Measurements from ENCODE around the gene CHAD.

The CHAD gene

GRCh38 chr17:50468304-50469207 lies at the start of gene CHAD:
Gene CHAD, minus strand, starts transcription at chr17:50468880. Its CDS starts 67 bp downstream, at chr17:50468813.
- no peak for DNase-seq (ENCODE audit: low spot score)

DNA sequence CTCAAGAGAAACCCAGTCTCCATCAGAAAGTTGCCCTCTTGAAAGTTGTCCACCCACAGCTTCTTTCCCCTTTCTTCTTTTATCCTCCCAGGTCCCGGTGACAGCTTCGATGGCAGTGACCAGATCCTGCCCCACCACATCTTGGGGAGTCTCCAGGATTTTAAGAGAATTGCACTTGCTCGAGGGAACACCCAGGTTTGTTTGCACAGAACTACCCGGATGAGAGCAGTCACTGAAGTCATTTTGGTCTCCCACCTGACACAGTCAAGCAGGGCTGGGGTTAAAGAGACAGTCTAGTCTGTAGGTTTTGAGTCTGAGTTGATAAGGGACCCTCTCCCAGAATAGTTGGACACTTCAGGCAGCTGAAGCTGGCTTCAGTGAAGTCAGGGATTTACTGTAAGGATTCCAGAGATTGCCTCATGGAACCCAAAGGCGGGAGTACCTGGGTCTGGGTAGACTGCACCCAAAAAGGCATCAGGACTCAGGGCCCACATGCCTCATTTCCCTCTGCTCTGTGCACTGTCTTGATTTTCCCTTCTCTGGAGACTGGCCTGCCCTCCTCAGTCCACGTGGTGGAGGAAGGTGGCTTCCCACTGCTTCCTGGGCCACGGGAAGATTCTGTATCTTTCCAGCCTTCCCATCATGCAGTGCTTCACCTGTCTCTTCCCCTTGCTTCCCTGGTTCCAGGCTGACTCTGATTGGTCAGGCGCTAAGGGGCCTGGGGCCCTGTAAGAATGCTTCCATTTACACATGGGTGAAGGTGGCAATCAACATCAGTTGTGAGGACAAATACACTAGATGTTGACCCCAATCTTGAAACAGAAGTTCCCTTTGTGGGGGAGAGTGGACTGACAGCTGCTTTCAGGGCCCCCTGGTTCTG lies 49.1 kb upstream of the CHAD start:
- no peak for DNase-seq (ENCODE audit: low spot score)

DNA sequence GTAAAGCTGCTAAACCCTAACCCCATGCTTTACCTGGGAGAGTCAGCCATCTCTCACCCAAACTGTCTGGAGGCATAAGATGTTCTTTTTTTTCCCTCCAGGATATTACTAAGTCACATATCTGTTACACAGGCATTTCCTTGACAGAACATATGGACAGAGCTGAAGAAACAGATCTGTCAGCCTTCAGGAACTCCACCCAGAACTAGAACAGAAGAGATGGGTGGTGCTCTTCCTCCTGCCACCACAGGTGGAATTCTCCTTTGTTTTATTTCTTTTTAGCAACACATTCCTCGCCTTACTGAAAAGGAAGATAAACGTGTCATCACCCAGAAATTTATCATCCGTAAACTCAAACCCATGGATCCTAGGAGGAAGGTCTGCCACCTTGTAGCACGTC lies 48.3 kb upstream of the CHAD start:
- DNase-seq (ENCODE audit: low spot score) = no peak

DNA sequence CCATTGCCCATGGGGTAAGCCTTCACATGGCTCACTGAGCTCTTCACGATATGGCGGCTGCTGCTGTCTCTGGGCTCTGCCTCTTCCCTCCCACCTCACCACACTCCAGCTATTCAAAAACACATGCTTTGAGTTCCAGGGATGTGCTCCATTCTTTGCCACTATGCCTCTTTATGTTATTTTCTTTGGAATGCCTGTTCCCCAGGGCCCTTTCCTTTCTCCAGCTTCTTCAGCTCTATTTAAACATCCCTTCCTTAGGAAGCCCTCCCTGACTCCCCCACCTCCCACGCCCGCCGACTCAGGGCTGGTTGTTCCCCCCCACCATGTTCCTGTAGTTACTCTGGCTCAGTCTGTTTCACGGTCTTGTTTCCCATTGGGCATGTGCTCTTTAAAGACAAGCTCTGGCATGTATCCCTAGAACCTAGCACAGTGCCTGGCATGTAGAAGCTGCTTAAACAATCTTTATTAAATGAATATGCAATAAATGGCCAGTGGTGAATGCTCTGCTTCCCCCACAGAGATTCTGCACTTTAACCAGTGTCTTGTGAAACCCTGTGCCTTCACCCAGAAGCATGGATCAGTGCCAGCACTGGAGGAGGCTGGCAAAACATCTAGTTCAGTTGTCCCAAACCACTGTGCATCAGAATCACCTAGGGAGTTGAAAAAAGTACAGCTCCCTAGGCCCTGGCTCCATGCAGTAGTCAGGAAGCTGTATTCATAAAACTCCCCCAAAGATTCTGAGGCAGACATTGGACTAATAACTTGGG lies 46.4 kb upstream of the CHAD start:
- DNase-seq (ENCODE audit: low spot score) = no peak

- no peak for DNase-seq (ENCODE audit: low spot score)
Observed at GRCh38 chr17:50514388-50514787, 45.7 kb upstream of the CHAD start.

GRCh38 chr17:50513495-50513894 lies 44.8 kb upstream of the CHAD start:
- no peak for DNase-seq (ENCODE audit: low spot score)

- DNase-seq (ENCODE audit: low spot score) = no peak
Observed at GRCh38 chr17:50511058-50511457, 42.4 kb upstream of the CHAD start.

DNA sequence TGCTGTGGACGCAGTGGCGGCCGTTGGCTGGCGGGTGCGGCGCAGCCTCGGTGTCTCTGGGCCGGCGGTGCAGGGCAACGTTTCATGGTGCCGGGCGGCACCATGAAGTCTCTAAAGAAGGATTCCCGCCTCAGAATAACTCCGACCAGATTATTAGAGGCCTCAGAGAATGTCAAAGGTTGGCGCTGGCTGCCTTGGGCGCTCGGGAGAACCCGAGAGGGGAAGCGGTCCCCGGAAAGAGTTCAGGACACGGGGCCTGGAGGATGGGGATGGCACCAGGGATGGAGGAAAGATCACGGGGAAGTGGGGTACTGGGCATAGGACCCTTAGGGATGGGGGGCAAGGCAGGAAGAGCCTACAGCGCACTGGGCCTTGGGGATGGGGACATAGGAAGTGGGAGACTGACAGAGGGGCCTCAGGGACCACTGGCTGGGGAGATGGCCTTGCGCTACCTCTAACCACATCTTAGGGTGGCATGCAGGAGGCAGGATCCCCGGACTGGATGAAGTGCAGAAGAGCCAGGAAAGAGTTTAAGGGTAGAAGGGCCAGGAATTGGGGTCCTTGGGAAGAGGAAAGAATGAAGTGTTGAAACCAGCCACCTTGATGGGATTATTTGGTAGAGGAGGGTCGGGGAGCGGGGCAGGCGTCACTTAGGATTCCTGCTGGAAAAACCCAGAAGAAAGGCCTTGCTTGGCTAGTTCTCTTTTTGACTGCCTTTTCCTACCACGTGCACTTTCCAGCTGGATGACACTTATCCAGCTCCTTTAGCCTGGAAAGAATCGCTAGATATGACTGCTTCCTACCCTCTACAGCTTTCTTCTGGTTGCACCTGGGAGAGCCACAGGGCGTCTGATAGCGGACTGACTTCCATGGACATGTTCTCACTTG lies 40.1 kb upstream of the CHAD start:
- DNase-seq (ENCODE audit: low spot score) = no peak

- no peak for DNase-seq (ENCODE audit: low spot score)
Observed at GRCh38 chr17:50507871-50508572, 39.3 kb upstream of the CHAD start, which contains the start of gene MYCBPAP. Gene MYCBPAP, plus strand, starts transcription at chr17:50508439. Its CDS starts 236 bp downstream, at chr17:50508675.

GRCh38 chr17:50506298-50506697 lies 37.6 kb upstream of the CHAD start:
- DNase-seq (ENCODE audit: low spot score) = no peak

- DNase-seq (ENCODE audit: low spot score) = no peak
Observed at GRCh38 chr17:50505591-50506130, 37.0 kb upstream of the CHAD start.

DNA sequence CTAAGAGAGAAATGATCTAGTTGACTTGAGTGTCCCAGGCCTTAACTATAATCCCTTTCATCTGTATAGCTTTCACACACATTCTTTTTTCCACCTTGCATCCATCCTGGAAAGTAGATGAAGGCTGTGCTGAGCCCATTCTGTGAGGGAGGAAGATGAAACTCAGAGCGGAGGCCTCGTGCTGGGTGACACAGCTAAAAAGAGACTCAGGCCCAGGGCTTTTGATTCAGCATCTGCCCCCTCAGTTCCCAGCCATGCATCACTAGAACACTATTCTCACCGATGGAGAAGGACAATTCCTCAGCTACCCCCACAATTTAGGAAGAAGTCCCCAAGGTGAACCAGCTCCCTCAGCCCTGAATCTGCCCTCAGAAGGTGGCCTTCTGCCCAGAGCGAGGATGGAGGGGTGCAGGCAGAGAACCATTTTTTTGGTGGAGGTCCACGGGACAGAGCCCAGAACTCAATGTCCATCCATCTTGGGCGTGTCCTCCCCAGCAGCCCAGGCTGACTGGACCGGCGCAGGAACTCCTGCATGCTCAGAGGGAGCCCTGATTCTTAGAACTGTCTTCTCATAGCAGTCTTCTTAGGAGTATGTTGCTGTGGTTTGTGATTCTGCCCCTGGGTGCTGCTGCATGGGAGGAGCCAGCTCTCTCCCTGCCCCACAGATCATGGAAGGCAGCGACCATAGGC lies 33.8 kb upstream of the CHAD start:
- no peak for DNase-seq (ENCODE audit: low spot score)

GRCh38 chr17:50501054-50501453 lies 32.4 kb upstream of the CHAD start:
- DNase-seq (ENCODE audit: low spot score) = no peak

DNA sequence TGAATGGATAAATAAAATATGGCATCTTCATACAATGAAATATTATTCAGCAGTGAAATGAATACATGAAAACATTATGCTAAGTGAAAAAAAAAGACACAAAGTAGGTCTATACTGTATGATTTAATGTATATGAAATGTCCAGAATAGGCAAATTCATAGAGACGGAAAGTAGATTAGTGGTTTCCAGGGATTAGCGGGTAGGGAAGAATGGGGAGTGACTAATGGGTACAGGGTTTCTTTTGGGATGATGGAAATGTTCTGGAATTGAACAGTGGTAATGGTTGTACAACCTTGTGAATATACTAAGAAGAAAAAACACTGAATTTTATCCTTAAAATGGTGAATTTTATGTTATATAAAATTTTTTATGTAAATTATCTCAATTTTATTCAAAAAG lies 31.0 kb upstream of the CHAD start:
- DNase-seq (ENCODE audit: low spot score) = no peak

GRCh38 chr17:50499270-50499669 lies 30.6 kb upstream of the CHAD start:
- no peak for DNase-seq (ENCODE audit: low spot score)

- DNase-seq (ENCODE audit: low spot score) = no peak
Observed at GRCh38 chr17:50498021-50498874, 29.6 kb upstream of the CHAD start.

DNA sequence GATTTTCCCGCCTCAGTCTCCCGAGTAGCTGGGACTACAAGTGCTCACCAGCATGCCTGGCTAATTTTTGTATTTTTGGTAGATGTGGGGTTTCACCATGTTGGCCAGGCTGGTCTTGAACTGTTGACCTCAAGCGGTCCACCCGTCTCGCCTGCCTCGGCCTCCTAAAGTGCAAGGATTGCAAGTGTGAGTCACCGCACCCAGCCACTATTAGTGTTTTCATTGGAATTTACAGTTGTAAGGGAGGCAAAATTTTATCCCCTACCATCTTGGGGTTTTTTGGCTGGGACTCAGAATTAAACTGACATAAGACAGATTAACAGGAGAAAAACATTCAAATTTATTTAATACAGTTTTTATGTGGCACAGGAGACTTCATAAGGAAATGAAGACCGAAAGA lies 27.2 kb upstream of the CHAD start:
- DNase-seq (ENCODE audit: low spot score) = no peak

GRCh38 chr17:50495217-50495823 lies 26.6 kb upstream of the CHAD start:
- no peak for DNase-seq (ENCODE audit: low spot score)

Data from COLO829 (cell line).